GM18909 (cell line): ENCODE data around the gene DPP10.
"Not testable (repeated sequence)": the region's sequence is repeated elsewhere in the genome, so short reads cannot be mapped to it uniquely, and the experiment has no call there.

Experiments
- ATAC-seq: cut with Tn5 transposase; IDR thresholded peaks from one replicate; pipeline ENCODE4 v1.9.1; 2021; ENCODE audit warnings: mild to moderate bottlenecking; ENCODE audit not compliant: unreplicated experiment, poor library complexity

The DPP10 gene

GRCh38 chr2:115083711-115084110 lies 641.3 kb downstream of the DPP10 start:
- ATAC-seq, result no peak

- no peak for ATAC-seq
These were observed 642.0 kb downstream of the DPP10 start for GRCh38 chr2:115084446-115084845.

GRCh38 chr2:115086051-115086620 lies 643.7 kb downstream of the DPP10 start:
- ATAC-seq, result not testable (repeated sequence)

- ATAC-seq, result no peak
These were observed 652.0 kb downstream of the DPP10 start for GRCh38 chr2:115094441-115094840.

- no peak for ATAC-seq
These were observed 663.5 kb downstream of the DPP10 start for GRCh38 chr2:115105966-115106365.

- ATAC-seq, result no peak
These were observed 672.7 kb downstream of the DPP10 start for GRCh38 chr2:115115135-115115534.

GRCh38 chr2:115118306-115118705 lies 675.9 kb downstream of the DPP10 start:
- ATAC-seq, result no peak

- ATAC-seq, result no peak
These were observed 676.6 kb downstream of the DPP10 start for GRCh38 chr2:115119086-115119485.

GRCh38 chr2:115122701-115123100 lies 680.3 kb downstream of the DPP10 start:
- no peak for ATAC-seq

GRCh38 chr2:115124817-115125216 lies 682.4 kb downstream of the DPP10 start:
- ATAC-seq, result no peak

- ATAC-seq, result no peak
These were observed 687.1 kb downstream of the DPP10 start for GRCh38 chr2:115129536-115129935.

- no peak for ATAC-seq
These were observed 718.2 kb downstream of the DPP10 start for GRCh38 chr2:115160531-115161080.

- ATAC-seq, result no peak
These were observed 718.8 kb downstream of the DPP10 start for GRCh38 chr2:115161081-115161770.

GRCh38 chr2:115161771-115162493 lies 719.5 kb downstream of the DPP10 start:
- ATAC-seq, result no peak

GRCh38 chr2:115162494-115163293 lies 720.3 kb downstream of the DPP10 start:
- ATAC-seq, result no peak

- ATAC-seq, result no peak
These were observed 721.1 kb downstream of the DPP10 start for GRCh38 chr2:115163572-115163971.

- no peak for ATAC-seq
These were observed 723.2 kb downstream of the DPP10 start for GRCh38 chr2:115165529-115166109.

- ATAC-seq, result no peak
These were observed 726.0 kb downstream of the DPP10 start for GRCh38 chr2:115168457-115168856.

- ATAC-seq, result no peak
These were observed 727.4 kb downstream of the DPP10 start for GRCh38 chr2:115169814-115170213.

GRCh38 chr2:115171751-115172150 lies 729.3 kb downstream of the DPP10 start:
- ATAC-seq, result no peak
